ENCODE results near the gene LMO1.

DNA sequence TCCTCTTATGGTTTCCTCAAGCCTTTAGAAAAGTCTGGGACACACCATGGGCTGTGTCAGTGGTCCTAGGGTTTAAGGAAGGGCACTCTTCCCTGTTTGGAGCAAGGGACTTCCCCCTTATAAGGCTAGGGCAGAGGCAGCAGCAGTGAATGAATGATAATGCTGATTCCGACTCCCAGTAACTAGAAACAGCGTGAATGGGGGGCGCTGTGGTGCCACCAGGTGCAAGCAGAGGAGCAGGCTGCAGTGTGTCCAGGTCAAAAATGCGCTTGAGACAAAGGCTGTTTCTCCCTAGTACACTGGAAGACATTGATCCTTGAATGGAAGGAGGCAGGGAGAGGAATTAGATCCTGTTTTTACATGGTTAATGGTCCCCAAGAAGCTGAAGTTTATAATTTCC lies 83.2 kb downstream of the LMO1 start:
- TF ChIP-seq POLR2A (IDR thresholded peaks at IDR 0.05) (no peak), POLR2AphosphoS5 (IDR thresholded peaks at IDR 0.05) (no peak)
- TF ChIP-seq, protein P1, sequence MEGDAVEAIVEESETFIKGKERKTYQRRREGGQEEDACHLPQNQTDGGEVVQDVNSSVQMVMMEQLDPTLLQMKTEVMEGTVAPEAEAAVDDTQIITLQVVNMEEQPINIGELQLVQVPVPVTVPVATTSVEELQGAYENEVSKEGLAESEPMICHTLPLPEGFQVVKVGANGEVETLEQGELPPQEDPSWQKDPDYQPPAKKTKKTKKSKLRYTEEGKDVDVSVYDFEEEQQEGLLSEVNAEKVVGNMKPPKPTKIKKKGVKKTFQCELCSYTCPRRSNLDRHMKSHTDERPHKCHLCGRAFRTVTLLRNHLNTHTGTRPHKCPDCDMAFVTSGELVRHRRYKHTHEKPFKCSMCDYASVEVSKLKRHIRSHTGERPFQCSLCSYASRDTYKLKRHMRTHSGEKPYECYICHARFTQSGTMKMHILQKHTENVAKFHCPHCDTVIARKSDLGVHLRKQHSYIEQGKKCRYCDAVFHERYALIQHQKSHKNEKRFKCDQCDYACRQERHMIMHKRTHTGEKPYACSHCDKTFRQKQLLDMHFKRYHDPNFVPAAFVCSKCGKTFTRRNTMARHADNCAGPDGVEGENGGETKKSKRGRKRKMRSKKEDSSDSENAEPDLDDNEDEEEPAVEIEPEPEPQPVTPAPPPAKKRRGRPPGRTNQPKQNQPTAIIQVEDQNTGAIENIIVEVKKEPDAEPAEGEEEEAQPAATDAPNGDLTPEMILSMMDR (IDR thresholded peaks at IDR 0.05 in 8 of 11, conservative IDR thresholded peaks at IDR 0.05 in 3 of 11), result no peak
